ENCODE measurements around the gene PABPN1. TPM values are rescaled to one million over a fixed set of nuclear protein-coding genes. Genes with fewer than 3 reads are reported as not detected.
A peak's percentile ranks its signal among the peaks of the same experiment; 100 is the strongest.

PABPN1 gene
- total and polyA plus RNA-seq, 2 of the 13 experiments (the other 11 are each of a cell fraction or from before 2014, with no cell fraction given): 233 to 524 TPM

DNA sequence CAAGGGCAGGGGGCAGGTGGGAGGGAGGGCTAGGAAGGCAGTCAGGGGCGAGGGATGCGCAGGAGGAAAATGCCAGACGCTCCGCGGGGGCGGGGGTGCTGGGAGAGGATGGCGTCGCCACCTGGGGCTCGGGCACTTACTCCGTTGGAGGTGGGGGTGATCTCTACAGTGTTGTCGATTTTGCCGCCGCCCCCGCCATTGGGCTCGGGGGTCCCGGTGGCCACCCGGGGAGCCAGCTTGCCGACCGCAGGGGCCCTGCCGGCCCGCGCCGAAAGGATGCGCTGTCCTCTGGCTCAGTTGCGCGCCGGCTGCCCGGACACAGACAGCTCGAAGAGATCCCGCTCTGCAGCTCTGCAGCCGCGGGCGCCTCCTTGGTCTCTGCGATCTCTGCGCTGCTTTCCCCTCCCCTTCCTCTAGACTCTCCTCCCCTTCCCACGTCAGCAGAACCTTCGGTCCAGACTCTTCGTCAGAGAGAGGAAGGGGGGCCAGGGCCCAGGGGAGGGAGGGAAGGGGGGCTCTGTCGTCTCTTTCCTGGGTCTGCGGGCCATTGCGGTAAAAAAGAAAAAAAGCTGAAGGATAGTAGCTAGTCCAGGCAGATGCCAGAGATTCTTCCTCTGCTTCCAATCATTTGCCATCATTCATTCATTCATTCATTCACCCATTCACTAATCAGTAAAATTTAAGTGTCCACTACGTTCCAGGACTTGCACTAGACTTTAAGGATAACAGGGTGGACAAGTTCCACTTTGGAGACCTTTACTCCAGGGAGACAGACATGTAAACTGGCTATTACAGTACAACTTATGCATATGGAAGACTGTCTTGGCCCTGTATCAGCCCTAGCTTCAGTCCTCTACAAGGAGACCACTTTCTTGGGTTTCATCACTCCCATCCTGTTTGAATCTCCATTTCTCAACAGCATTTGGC is 31.5 kb downstream of the PABPN1 start, which contains the start of gene SLC22A17 (continued):
- TF ChIP-seq, protein P1, sequence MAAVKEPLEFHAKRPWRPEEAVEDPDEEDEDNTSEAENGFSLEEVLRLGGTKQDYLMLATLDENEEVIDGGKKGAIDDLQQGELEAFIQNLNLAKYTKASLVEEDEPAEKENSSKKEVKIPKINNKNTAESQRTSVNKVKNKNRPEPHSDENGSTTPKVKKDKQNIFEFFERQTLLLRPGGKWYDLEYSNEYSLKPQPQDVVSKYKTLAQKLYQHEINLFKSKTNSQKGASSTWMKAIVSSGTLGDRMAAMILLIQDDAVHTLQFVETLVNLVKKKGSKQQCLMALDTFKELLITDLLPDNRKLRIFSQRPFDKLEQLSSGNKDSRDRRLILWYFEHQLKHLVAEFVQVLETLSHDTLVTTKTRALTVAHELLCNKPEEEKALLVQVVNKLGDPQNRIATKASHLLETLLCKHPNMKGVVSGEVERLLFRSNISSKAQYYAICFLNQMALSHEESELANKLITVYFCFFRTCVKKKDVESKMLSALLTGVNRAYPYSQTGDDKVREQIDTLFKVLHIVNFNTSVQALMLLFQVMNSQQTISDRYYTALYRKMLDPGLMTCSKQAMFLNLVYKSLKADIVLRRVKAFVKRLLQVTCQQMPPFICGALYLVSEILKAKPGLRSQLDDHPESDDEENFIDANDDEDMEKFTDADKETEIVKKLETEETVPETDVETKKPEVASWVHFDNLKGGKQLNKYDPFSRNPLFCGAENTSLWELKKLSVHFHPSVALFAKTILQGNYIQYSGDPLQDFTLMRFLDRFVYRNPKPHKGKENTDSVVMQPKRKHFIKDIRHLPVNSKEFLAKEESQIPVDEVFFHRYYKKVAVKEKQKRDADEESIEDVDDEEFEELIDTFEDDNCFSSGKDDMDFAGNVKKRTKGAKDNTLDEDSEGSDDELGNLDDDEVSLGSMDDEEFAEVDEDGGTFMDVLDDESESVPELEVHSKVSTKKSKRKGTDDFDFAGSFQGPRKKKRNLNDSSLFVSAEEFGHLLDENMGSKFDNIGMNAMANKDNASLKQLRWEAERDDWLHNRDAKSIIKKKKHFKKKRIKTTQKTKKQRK (IDR thresholded peaks at IDR 0.05; ENCODE audit: low read length): no peak
- TF ChIP-seq, protein P2, sequence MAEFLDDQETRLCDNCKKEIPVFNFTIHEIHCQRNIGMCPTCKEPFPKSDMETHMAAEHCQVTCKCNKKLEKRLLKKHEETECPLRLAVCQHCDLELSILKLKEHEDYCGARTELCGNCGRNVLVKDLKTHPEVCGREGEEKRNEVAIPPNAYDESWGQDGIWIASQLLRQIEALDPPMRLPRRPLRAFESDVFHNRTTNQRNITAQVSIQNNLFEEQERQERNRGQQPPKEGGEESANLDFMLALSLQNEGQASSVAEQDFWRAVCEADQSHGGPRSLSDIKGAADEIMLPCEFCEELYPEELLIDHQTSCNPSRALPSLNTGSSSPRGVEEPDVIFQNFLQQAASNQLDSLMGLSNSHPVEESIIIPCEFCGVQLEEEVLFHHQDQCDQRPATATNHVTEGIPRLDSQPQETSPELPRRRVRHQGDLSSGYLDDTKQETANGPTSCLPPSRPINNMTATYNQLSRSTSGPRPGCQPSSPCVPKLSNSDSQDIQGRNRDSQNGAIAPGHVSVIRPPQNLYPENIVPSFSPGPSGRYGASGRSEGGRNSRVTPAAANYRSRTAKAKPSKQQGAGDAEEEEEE (CRISPR knock-in tag; IDR thresholded peaks at IDR 0.05; ENCODE audit: borderline replicate concordance): no peak
- peak; percentile 58; the same call in 1 of the 2 replicates for TF ChIP-seq KDM3A (CRISPR knock-in tag; IDR thresholded peaks at IDR 0.05; ENCODE audit: low read depth)
- TF ChIP-seq KAT2B (IDR thresholded peaks at IDR 0.05; ENCODE audit: borderline replicate concordance, low read depth, low read length): no peak
- TF ChIP-seq NFIB (CRISPR knock-in tag; IDR thresholded peaks at IDR 0.05; ENCODE audit: borderline replicate concordance): no peak
- no peak for TF ChIP-seq ARNTL (CRISPR knock-in tag; IDR thresholded peaks at IDR 0.05)
- TF ChIP-seq SMAD1 (CRISPR knock-in tag; IDR thresholded peaks at IDR 0.05; ENCODE audit: borderline replicate concordance, low read depth): 0 out of 2 replicates have a peak, but pooled peaks have one; percentile 14
- TF ChIP-seq, protein P3, sequence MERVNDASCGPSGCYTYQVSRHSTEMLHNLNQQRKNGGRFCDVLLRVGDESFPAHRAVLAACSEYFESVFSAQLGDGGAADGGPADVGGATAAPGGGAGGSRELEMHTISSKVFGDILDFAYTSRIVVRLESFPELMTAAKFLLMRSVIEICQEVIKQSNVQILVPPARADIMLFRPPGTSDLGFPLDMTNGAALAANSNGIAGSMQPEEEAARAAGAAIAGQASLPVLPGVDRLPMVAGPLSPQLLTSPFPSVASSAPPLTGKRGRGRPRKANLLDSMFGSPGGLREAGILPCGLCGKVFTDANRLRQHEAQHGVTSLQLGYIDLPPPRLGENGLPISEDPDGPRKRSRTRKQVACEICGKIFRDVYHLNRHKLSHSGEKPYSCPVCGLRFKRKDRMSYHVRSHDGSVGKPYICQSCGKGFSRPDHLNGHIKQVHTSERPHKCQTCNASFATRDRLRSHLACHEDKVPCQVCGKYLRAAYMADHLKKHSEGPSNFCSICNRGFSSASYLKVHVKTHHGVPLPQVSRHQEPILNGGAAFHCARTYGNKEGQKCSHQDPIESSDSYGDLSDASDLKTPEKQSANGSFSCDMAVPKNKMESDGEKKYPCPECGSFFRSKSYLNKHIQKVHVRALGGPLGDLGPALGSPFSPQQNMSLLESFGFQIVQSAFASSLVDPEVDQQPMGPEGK (CRISPR knock-in tag; IDR thresholded peaks at IDR 0.05): no peak; the same call in 1 of the 2 replicates
